Skin epidermis (tissue), 12 donors: ENCODE measurements around the gene CLDN14.
A peak's percentile ranks its signal among the peaks of the same experiment; 100 is the strongest.

ENCODE experiments used
- H3K27ac ChIP-seq, 21 experiments: fragments of 200-600 bp; sonication (generic) in 11 of 21; one replicate each; pipeline ENCODE4 v1.5.0; 2020; ENCODE audit warnings: mild to moderate bottlenecking in 3 of 21, inconsistent platforms in 2 of 21, moderate library complexity in 2 of 21
- H3K4me3 ChIP-seq, 7 experiments: fragments of 200-600 bp; sonication (generic) in 2 of 7; one replicate each; pipeline ENCODE4 v1.5.0; 2020; ENCODE audit warnings: inconsistent platforms in 2 of 7, mild to moderate bottlenecking in 2 of 7, moderate library complexity in 1 of 7

Gene CLDN14

GRCh38 chr21:36450511-36450910 is 29.4 kb downstream of the CLDN14 start:
- Histone ChIP-seq H3K27ac (peak overlapping the region in 1 of 21 experiments; percentile 16), H3K4me3 (no peak overlapping the region)

- Histone ChIP-seq H3K4me3 (no peak overlapping the region), H3K27ac (no peak overlapping the region)
These were observed 33.6 kb downstream of the CLDN14 start for GRCh38 chr21:36446301-36446700.

GRCh38 chr21:36441715-36442114 is 38.2 kb downstream of the CLDN14 start:
- Histone ChIP-seq H3K27ac (no peak overlapping the region), H3K4me3 (no peak overlapping the region)

GRCh38 chr21:36437745-36438128 is 42.2 kb downstream of the CLDN14 start:
- H3K27ac ChIP-seq, result no peak overlapping the region
- H3K4me3 ChIP-seq, result no peak overlapping the region

GRCh38 chr21:36436829-36437744 is 42.8 kb downstream of the CLDN14 start:
- Histone ChIP-seq H3K4me3 (no peak overlapping the region), H3K27ac (no peak overlapping the region)

- H3K27ac ChIP-seq, result peak overlapping the region in 1 of 21 experiments; percentile 30
These were observed 45.8 kb downstream of the CLDN14 start for GRCh38 chr21:36434144-36434543.

GRCh38 chr21:36433059-36433709 is 46.7 kb downstream of the CLDN14 start:
- no peak overlapping the region for H3K4me3 ChIP-seq

More at GRCh38 chr21:36434144-36434543, 45.8 kb downstream of the CLDN14 start:
- H3K4me3 ChIP-seq, result no peak overlapping the region

GRCh38 chr21:36431252-36431651 is 48.7 kb downstream of the CLDN14 start:
- peak overlapping the region in 6 of 21 experiments; percentile 64 to 89 (median 84) for H3K27ac ChIP-seq
- peak overlapping the region in 1 of 7 experiments; percentile 9 for H3K4me3 ChIP-seq

More at GRCh38 chr21:36433059-36433709, 46.7 kb downstream of the CLDN14 start:
- no peak overlapping the region for H3K27ac ChIP-seq

- peak overlapping the region in 13 of 21 experiments; percentile 57 to 89 (median 74) for H3K27ac ChIP-seq
- H3K4me3 ChIP-seq, result peak overlapping the region in 6 of 7 experiments; percentile 0 to 26 (median 14)
These were observed 49.1 kb downstream of the CLDN14 start for GRCh38 chr21:36430841-36431240.

GRCh38 chr21:36429947-36430546 is 49.9 kb downstream of the CLDN14 start:
- Histone ChIP-seq H3K4me3 (peak overlapping the region; percentile 0 to 26 (median 9)), H3K27ac (peak overlapping the region in 18 of 21 experiments; percentile 14 to 89 (median 70))

- Histone ChIP-seq H3K27ac (peak overlapping the region in 10 of 21 experiments; percentile 4 to 89 (median 83)), H3K4me3 (no peak overlapping the region)
These were observed 51.0 kb downstream of the CLDN14 start for GRCh38 chr21:36428761-36429432.

- Histone ChIP-seq H3K4me3 (no peak overlapping the region), H3K27ac (no peak overlapping the region)
These were observed 52.4 kb downstream of the CLDN14 start for GRCh38 chr21:36427502-36427901.

- no peak overlapping the region for H3K4me3 ChIP-seq
- no peak overlapping the region for H3K27ac ChIP-seq
These were observed 54.6 kb downstream of the CLDN14 start for GRCh38 chr21:36425286-36425685.

GRCh38 chr21:36424592-36424991 is 55.3 kb downstream of the CLDN14 start:
- no peak overlapping the region for H3K27ac ChIP-seq
- H3K4me3 ChIP-seq, result no peak overlapping the region

- Histone ChIP-seq H3K4me3 (no peak overlapping the region), H3K27ac (no peak overlapping the region)
These were observed 56.0 kb downstream of the CLDN14 start for GRCh38 chr21:36423771-36424433.

- H3K4me3 ChIP-seq, result no peak overlapping the region
- no peak overlapping the region for H3K27ac ChIP-seq
These were observed 57.4 kb downstream of the CLDN14 start for GRCh38 chr21:36422279-36423098.

- Histone ChIP-seq H3K4me3 (no peak overlapping the region), H3K27ac (no peak overlapping the region)
These were observed 59.2 kb downstream of the CLDN14 start for GRCh38 chr21:36420571-36421339.

GRCh38 chr21:36419996-36420395 is 59.9 kb downstream of the CLDN14 start:
- Histone ChIP-seq H3K27ac (no peak overlapping the region), H3K4me3 (no peak overlapping the region)
